ENCODE data around the gene LAMTOR4.

GRCh38 chr7:100171087-100171681 is 22.5 kb downstream of the LAMTOR4 start:
- TF ChIP-seq CTCF (IDR thresholded peaks at IDR 0.05): no peak
- no peak for TF ChIP-seq POLR2A (IDR thresholded peaks at IDR 0.05)

All from breast epithelium (tissue), 3 donors.